Memory B cell (primary cell): ENCODE results near the gene ORC3.
A peak's percentile ranks its signal among the peaks of the same experiment; 100 is the strongest.

ENCODE experiments used
- ATAC-seq: fragments of 150-1000 bp; cut with Tn5 transposase; 2 replicates; pipeline ENCODE4 v1.10.0; 2021; ENCODE audit warnings: low read depth, mild to moderate bottlenecking, moderate library complexity
- DNase-seq, 2 donors: peaks; one replicate each; pipeline ENCODE4 v3.0.0; 2022; ENCODE audit warnings: low spot score in 2 of 2
- H3K27ac Mint-ChIP-seq: one replicate; pipeline ENCODE4 v1.8.0; 2022; ENCODE audit warnings: mild to moderate bottlenecking, moderate library complexity, mixed read lengths
- H3K27me3 Mint-ChIP-seq: one replicate; pipeline ENCODE4 v1.8.0; 2022; ENCODE audit warnings: mixed read lengths
- H3K36me3 Mint-ChIP-seq: one replicate; pipeline ENCODE4 v1.8.0; 2022; ENCODE audit warnings: mild to moderate bottlenecking, mixed read lengths
- H3K4me1 Mint-ChIP-seq: one replicate; pipeline ENCODE4 v1.8.0; 2022; ENCODE audit warnings: mixed read lengths
- H3K4me3 Mint-ChIP-seq: one replicate; pipeline ENCODE4 v1.8.0; 2022; ENCODE audit warnings: mild to moderate bottlenecking, moderate library complexity, mixed read lengths
- H3K9me3 Mint-ChIP-seq: one replicate; pipeline ENCODE4 v1.8.0; 2022; ENCODE audit warnings: mixed read lengths

Gene ORC3

GRCh38 chr6:87589693-87590416, at the start of gene ORC3, which contains the start of gene RARS2:
ORC3 (plus strand) TSS chr6:87590135; CDS start chr6:87590169, 34 bp downstream.
RARS2 (minus strand) TSS chr6:87589987; CDS start chr6:87589957, 30 bp downstream.
- Mint-ChIP-seq H3K36me3 (peaks cover 8% of the 10 kb centered on the region), H3K4me1 (peaks cover 34% of the 10 kb centered on the region), H3K9me3 (no peaks in the 10 kb centered on the region), H3K4me3 (peak within 1 kb of the TSS; percentile 92), H3K27ac (peak within 1 kb of the TSS; percentile 96), H3K27me3 (no peaks in the 10 kb centered on the region)
- ATAC-seq (peak; percentile 99), DNase-seq (peak; percentile 87 to 89)

DNA sequence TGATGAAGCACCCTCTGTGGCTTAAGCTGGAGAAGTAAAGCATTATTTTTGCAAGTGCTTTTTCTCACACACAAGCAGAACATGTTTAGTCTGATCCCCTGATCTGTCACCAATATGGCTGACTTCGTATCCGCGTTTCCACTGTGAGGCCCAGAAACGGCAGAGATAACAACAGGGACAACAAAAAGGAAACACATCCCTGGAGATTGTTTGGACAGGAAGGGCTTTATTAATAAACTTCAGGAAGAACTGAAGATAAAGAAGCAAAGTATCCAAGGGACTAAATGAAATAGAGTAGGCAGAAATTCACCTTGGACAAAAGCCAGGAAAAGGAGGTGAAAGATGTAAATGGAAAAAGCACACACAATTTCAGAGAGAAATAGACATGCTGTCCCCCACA, 49.4 kb upstream of the ORC3 start:
- ATAC-seq (no peak), DNase-seq (no peak)
- Mint-ChIP-seq H3K27me3 (no peaks in the 10 kb centered on the region), H3K9me3 (peaks cover 3% of the 10 kb centered on the region), H3K4me3 (no peak overlapping the region), H3K27ac (no peak overlapping the region), H3K36me3 (peaks cover 28% of the 10 kb centered on the region), H3K4me1 (peaks cover 15% of the 10 kb centered on the region)

- DNase-seq (no peak), ATAC-seq (no peak)
- Mint-ChIP-seq H3K4me1 (peaks cover 15% of the 10 kb centered on the region), H3K36me3 (peaks cover 29% of the 10 kb centered on the region), H3K27me3 (no peaks in the 10 kb centered on the region), H3K27ac (no peak overlapping the region), H3K4me3 (no peak overlapping the region), H3K9me3 (peaks cover 3% of the 10 kb centered on the region)
Measured at GRCh38 chr6:87541041-87541440, 48.9 kb upstream of the ORC3 start.

GRCh38 chr6:87541744-87542143, 48.2 kb upstream of the ORC3 start:
- DNase-seq: no peak
- Mint-ChIP-seq H3K9me3 (peaks cover 3% of the 10 kb centered on the region), H3K27me3 (no peaks in the 10 kb centered on the region), H3K4me1 (peaks cover 17% of the 10 kb centered on the region), H3K27ac (no peak overlapping the region), H3K4me3 (no peak overlapping the region), H3K36me3 (peaks cover 30% of the 10 kb centered on the region)
- no peak for ATAC-seq

DNA sequence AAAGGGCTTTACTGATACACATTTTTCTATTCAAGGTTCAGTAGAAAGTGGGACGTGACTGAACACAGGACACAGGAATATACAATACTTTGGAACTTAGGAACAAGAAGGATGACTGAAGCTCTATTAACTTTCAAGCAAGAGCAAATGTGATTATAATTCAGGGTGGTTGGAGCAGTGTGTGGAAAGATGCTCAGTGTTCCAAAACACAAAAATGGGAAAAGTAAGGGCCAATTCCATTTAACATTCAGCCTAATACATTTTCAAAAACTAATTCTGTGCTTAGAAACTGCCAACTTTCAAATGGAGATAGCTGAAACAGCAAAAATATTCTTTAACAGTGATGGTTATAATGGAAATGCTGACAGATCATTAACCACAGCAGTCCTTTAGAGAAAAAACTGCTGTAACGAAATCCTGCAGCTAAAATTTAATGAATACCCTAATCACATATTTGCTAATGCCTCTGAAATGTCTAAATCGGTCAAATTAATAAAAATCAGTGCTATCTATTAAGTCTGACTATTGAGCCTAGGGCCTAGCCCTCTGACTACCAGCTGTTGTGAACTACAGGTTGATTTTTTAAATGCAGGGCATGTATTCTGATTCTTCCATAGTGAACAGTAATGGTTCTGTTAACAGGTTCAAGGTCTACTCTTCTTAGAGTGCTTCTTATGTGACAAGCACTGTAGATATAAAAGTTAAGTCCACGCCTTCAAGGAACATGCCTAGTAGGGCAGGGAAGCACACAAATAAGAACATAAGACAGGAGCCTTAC, 46.0 kb upstream of the ORC3 start:
- peaks cover 30% of the 10 kb centered on the region for H3K36me3 Mint-ChIP-seq
- DNase-seq: no peak
- H3K9me3 Mint-ChIP-seq: peaks cover 3% of the 10 kb centered on the region
- peaks cover 7% of the 10 kb centered on the region for H3K4me1 Mint-ChIP-seq
- no peak for ATAC-seq
- peak overlapping the region; percentile 17 for H3K27ac Mint-ChIP-seq
- H3K27me3 Mint-ChIP-seq: no peaks in the 10 kb centered on the region
- H3K4me3 Mint-ChIP-seq: no peak overlapping the region

GRCh38 chr6:87544474-87544735, 45.5 kb upstream of the ORC3 start:
- Mint-ChIP-seq H3K36me3 (peaks cover 28% of the 10 kb centered on the region), H3K9me3 (peaks cover 1% of the 10 kb centered on the region), H3K4me1 (peaks cover 6% of the 10 kb centered on the region), H3K27ac (peak overlapping the region; percentile 17), H3K4me3 (no peak overlapping the region), H3K27me3 (no peaks in the 10 kb centered on the region)
- ATAC-seq (no peak), DNase-seq (no peak)

GRCh38 chr6:87551799-87552198, 38.1 kb upstream of the ORC3 start:
- peaks cover 22% of the 10 kb centered on the region for H3K36me3 Mint-ChIP-seq
- no peak overlapping the region for H3K4me3 Mint-ChIP-seq
- ATAC-seq (no peak), DNase-seq (no peak)
- no peaks in the 10 kb centered on the region for H3K27me3 Mint-ChIP-seq
- H3K27ac Mint-ChIP-seq: peak overlapping the region; percentile 32
- no peaks in the 10 kb centered on the region for H3K9me3 Mint-ChIP-seq
- H3K4me1 Mint-ChIP-seq: no peaks in the 10 kb centered on the region

DNA sequence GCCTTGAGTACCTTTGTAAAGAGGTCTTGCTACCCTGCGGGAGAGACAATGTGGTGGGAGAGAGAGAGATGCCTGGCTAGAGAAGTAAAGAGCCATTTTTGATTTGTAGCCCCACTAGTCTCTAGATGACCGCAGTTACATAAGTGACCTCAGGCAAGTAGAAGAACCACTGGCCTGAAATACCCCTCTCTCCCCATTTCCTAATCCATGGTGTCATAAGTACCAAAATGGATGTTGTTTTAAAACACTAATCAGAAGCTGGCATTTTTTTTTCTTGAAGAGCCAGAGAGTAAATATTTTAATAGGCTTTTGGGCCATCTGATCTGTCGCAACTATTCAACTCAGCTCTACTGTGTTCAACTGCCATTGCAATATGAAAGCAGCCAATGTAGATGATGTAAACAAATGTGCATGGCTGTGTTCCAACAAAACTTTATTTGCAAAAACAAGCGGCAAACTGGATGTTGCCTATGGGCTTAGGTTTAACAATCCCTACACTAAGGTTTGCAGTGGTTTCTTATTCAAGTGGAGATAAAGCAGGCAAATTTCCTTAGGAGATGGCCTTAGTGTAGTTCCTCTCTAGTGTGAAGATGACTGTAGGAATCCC, 36.7 kb upstream of the ORC3 start:
- DNase-seq (no peak), ATAC-seq (no peak)
- Mint-ChIP-seq H3K9me3 (no peaks in the 10 kb centered on the region), H3K4me3 (no peak overlapping the region), H3K27me3 (no peaks in the 10 kb centered on the region), H3K4me1 (peaks cover 2% of the 10 kb centered on the region), H3K27ac (no peak overlapping the region), H3K36me3 (peaks cover 24% of the 10 kb centered on the region)

GRCh38 chr6:87555506-87555905, 34.4 kb upstream of the ORC3 start:
- Mint-ChIP-seq H3K9me3 (no peaks in the 10 kb centered on the region), H3K27me3 (no peaks in the 10 kb centered on the region), H3K4me1 (peaks cover 3% of the 10 kb centered on the region), H3K36me3 (peaks cover 22% of the 10 kb centered on the region), H3K4me3 (no peak overlapping the region), H3K27ac (no peak overlapping the region)
- ATAC-seq: no peak
- no peak for DNase-seq

DNA sequence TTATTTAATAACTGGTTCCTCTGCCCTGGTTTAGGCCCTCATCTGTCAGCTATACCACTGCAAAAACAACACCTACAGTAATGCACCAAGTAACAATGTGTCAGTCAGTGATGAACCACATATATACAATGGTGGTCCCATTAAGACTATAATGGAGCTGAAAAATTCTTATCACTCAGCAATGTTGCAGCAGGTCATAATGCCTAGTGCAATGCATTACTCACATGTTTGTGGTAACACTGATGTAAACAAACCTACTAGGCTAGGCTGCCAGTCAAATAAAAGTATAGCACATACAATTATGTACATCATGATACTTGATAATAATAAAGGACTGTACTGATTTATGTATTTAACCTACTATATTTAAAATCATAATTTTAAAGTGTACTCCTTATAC, 31.5 kb upstream of the ORC3 start:
- no peak for ATAC-seq

GRCh38 chr6:87561017-87561416, 28.9 kb upstream of the ORC3 start:
- Mint-ChIP-seq H3K27me3 (no peaks in the 10 kb centered on the region), H3K4me3 (no peak overlapping the region), H3K36me3 (peaks cover 21% of the 10 kb centered on the region), H3K27ac (no peak overlapping the region), H3K9me3 (no peaks in the 10 kb centered on the region), H3K4me1 (peaks cover 3% of the 10 kb centered on the region)
- ATAC-seq (no peak), DNase-seq (no peak)

More for the DNA sequence above, 31.5 kb upstream of the ORC3 start:
- no peak overlapping the region for H3K27ac Mint-ChIP-seq
- no peak for DNase-seq
- peaks cover 3% of the 10 kb centered on the region for H3K4me1 Mint-ChIP-seq
- peaks cover 19% of the 10 kb centered on the region for H3K36me3 Mint-ChIP-seq
- no peak overlapping the region for H3K4me3 Mint-ChIP-seq
- H3K9me3 Mint-ChIP-seq: no peaks in the 10 kb centered on the region
- H3K27me3 Mint-ChIP-seq: no peaks in the 10 kb centered on the region

GRCh38 chr6:87572021-87572420, 17.9 kb upstream of the ORC3 start:
- ATAC-seq (no peak), DNase-seq (no peak)
- H3K4me3 Mint-ChIP-seq: no peak overlapping the region
- no peak overlapping the region for H3K27ac Mint-ChIP-seq
- no peaks in the 10 kb centered on the region for H3K27me3 Mint-ChIP-seq
- peaks cover 19% of the 10 kb centered on the region for H3K36me3 Mint-ChIP-seq
- H3K9me3 Mint-ChIP-seq: no peaks in the 10 kb centered on the region
- H3K4me1 Mint-ChIP-seq: peaks cover 28% of the 10 kb centered on the region

- H3K4me3 Mint-ChIP-seq: no peak overlapping the region
Measured at GRCh38 chr6:87572883-87573282, 17.1 kb upstream of the ORC3 start.

GRCh38 chr6:87573307-87574024, 16.5 kb upstream of the ORC3 start:
- H3K9me3 Mint-ChIP-seq: no peaks in the 10 kb centered on the region
- ATAC-seq: no peak
- H3K4me1 Mint-ChIP-seq: peaks cover 28% of the 10 kb centered on the region
- no peak overlapping the region for H3K4me3 Mint-ChIP-seq
- peaks cover 19% of the 10 kb centered on the region for H3K36me3 Mint-ChIP-seq
- no peaks in the 10 kb centered on the region for H3K27me3 Mint-ChIP-seq
- peak overlapping the region; percentile 22 for H3K27ac Mint-ChIP-seq
- no peak for DNase-seq

More at GRCh38 chr6:87572883-87573282, 17.1 kb upstream of the ORC3 start:
- no peaks in the 10 kb centered on the region for H3K27me3 Mint-ChIP-seq
- peaks cover 28% of the 10 kb centered on the region for H3K4me1 Mint-ChIP-seq
- peak overlapping the region; percentile 22 for H3K27ac Mint-ChIP-seq
- peaks cover 22% of the 10 kb centered on the region for H3K36me3 Mint-ChIP-seq
- no peaks in the 10 kb centered on the region for H3K9me3 Mint-ChIP-seq
- DNase-seq: no peak
- no peak for ATAC-seq
